GM10248 (cell line): ENCODE results near the gene OR10H4.

ENCODE experiments used
- CTCF ChIA-PET: fragments of 300-600 bp; sonication (Branson Sonifier 250); formaldehyde crosslinking; extraction: SDS; loops from one replicate; lab custom pipeline; 2021; ENCODE audit warnings: antibody characterized with exemption; lab: Yijun Ruan, JAX
- POLR2A ChIA-PET: fragments of 350-650 bp; sonication (Branson Sonifier 250); formaldehyde crosslinking; extraction: SDS; loops from one replicate; lab custom pipeline; 2020; ENCODE audit warnings: antibody characterized with exemption; lab: Yijun Ruan, JAX
- DNase-seq: peaks from one replicate; pipeline ENCODE4 v3.0.0; 2012; ENCODE audit errors: extremely low spot score
- TF ChIP-seq, protein P1 (sequence below): IDR thresholded peaks from 2 replicates; pipeline ENCODE4 v1.5.1; 2012; ENCODE audit warnings: mild to moderate bottlenecking, low read depth; ENCODE audit errors: extremely low read depth, missing control alignments, control extremely low read depth

Gene OR10H4

GRCh38 chr19:15913384-15913783 is 35.4 kb upstream of the OR10H4 start:
- ChIA-PET CTCF (no interaction called here), POLR2A (no interaction called here)
- TF ChIP-seq, protein P1, sequence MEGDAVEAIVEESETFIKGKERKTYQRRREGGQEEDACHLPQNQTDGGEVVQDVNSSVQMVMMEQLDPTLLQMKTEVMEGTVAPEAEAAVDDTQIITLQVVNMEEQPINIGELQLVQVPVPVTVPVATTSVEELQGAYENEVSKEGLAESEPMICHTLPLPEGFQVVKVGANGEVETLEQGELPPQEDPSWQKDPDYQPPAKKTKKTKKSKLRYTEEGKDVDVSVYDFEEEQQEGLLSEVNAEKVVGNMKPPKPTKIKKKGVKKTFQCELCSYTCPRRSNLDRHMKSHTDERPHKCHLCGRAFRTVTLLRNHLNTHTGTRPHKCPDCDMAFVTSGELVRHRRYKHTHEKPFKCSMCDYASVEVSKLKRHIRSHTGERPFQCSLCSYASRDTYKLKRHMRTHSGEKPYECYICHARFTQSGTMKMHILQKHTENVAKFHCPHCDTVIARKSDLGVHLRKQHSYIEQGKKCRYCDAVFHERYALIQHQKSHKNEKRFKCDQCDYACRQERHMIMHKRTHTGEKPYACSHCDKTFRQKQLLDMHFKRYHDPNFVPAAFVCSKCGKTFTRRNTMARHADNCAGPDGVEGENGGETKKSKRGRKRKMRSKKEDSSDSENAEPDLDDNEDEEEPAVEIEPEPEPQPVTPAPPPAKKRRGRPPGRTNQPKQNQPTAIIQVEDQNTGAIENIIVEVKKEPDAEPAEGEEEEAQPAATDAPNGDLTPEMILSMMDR, result no peak
- no peak for DNase-seq

- CTCF ChIA-PET, result no interaction called here
- no peak for DNase-seq
- TF ChIP-seq, protein P1, result no peak
- POLR2A ChIA-PET, result no interaction called here
These were observed 35.0 kb upstream of the OR10H4 start for GRCh38 chr19:15913830-15914229.

DNA sequence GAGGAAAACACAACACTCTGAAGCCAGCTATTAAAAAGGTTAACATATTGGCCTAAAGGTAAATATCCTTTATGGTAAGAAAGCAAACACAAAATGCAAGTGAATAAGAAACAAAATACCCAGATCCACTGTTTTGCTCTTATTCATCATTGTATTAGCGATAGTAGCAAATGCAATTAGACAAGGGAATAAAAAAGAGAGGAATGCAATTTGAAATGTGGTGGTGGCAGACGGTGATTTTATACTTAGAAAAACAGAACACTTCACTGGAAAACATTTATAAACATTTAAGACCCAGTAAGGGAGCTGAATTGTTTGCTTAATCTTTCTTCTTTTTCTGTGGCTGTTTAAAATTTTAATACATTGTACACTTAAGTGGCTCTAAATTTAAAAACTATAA is 33.7 kb upstream of the OR10H4 start:
- TF ChIP-seq, protein P1, result no peak
- ChIA-PET CTCF (no interaction called here), POLR2A (no interaction called here)
- no peak for DNase-seq

- no peak for DNase-seq
- ChIA-PET CTCF (no interaction called here), POLR2A (no interaction called here)
- TF ChIP-seq, protein P1, result no peak
These were observed 29.6 kb upstream of the OR10H4 start for GRCh38 chr19:15919243-15919642.

DNA sequence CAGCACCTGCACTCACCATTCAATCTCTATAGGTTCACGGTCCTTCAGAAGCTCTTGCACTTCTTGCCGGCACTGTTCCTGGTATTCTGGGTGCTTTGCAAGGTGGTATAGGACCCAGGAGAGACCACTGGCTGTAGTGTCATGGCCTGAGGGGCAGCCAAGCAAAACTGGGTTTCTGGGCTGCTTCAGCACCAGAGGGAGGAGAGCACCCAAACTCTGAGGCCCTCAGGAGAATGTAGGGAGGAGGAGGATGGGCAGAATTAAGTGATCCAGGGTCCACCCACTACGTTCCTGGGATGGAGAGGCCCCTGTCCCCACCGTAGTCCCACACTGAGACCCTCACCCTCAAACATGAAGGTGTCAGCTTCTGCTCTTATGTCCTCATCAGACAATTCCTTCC is 26.8 kb upstream of the OR10H4 start:
- DNase-seq, result no peak
- CTCF ChIA-PET, result no interaction called here
- POLR2A ChIA-PET, result no interaction called here
- TF ChIP-seq, protein P1, result no peak

DNA sequence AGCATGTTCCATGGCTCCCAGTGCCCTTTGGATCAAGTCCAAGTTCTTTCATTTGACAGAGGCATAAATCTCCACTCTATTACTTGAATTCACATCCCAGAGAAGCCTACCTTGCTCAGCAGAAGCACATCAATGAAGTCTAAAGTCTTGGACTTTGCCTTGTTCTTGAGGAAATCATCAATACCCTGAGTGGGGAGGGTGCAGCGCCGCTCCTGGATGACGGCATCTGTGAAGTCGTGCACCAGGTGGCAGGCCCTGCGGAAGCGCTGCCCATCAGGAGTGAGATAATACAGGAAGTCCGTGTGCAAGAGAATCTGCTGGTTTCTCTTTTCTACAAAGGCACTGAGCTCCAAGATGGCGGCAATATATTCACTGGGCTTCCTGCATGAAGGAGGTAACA is 25.1 kb upstream of the OR10H4 start:
- POLR2A ChIA-PET, result no interaction called here
- DNase-seq, result no peak
- CTCF ChIA-PET, result no interaction called here
- TF ChIP-seq, protein P1, result no peak

DNA sequence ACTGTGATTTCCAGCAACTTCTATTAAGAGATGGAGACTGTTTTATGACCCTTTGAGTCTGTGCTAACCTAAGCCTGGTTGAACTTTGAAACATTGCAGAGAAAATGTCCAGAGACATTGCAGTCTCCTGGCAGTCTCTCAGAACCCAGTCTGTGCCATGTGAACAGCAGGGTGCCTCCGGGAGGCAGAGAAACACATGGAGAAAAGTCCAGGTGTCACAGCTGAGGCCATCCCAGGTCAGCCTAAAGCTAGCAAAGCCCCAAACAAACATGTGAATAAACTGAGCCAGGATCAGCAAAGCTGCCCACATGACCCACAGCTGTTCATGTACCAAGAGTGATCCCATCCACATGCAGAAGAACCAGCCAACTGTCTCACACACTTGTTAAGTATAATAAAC is 22.3 kb upstream of the OR10H4 start:
- TF ChIP-seq, protein P1, result no peak
- ChIA-PET CTCF (no interaction called here), POLR2A (no interaction called here)
- DNase-seq, result no peak
